Measurements from ENCODE around the gene INSL3. TPM values are rescaled to one million over a fixed set of nuclear protein-coding genes. Genes with fewer than 3 reads are reported as not detected.
A peak's percentile ranks its signal among the peaks of the same experiment; 100 is the strongest.
"Not testable (repeated sequence)": the region's sequence is repeated elsewhere in the genome, so short reads cannot be mapped to it uniquely, and the experiment has no call there.

Gene INSL3
- total RNA-seq, 1 donor from 2014 or later = not detected

DNA sequence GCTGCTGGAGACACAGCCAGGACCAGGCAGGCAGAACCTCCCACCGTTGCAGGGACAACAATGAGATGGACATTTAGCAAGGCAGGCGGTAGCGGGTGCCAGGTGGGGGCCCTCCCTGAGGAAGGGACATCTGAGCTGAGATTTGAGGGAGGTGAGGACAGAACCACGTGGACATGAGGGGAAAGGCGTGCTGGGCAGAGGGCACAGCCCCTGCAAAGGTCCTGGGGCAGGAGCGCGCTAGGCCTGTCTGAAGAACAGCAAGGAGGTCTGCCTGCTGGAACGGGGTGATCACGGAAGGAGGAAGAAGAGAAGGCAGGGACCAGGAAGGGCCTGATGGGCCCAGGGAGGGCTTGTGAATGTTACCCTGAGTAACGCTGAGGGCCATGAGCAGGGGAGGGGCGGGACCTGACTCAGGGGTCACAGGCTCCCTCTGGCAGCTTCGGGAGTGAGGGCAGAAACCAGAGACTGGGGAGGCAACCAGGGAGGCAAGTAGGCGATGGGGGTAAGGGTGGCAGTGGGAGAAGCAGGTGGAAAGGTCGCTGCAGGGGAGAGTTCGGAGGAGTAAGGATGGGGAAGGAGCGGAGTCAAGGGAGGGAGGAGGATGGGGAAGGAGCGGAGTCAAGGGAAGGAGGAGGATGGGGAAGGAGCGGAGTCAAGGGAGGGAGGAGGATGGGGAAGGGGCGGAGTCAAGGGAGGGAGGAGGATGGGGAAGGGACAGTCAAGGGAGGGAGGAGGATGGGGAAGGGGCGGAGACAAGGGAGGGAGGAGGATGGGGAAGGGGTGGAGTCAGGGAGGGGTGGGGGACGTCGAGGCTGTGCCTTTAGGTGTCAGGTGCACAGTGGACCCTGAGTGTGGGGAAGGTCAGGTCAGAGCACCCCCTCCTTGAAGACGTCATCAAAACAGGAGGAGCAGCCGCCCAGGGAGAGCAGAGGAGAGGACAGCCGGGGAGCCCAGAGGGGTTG, 42.1 kb downstream of the INSL3 start:
- H3K27me3 Mint-ChIP-seq (ENCODE audit: low read depth, unreplicated experiment) = peaks cover 23% of the 10 kb centered on the region
- no peak overlapping the region for H3K27ac Mint-ChIP-seq (ENCODE audit: unreplicated experiment)
- no peak for FAIRE-seq
- no peaks in the 10 kb centered on the region for H3K79me2 ChIP-seq (ENCODE audit: insufficient read depth, low read length)
- no peak overlapping the region for H3K4me3 ChIP-seq (ENCODE audit: insufficient read depth, low read depth, low read length)
- DNase-seq (ENCODE audit: low read depth) = peak; percentile 28
- H3K9ac ChIP-seq (ENCODE audit: low read length) = no peak overlapping the region
- H3K4me2 ChIP-seq (ENCODE audit: low read length) = peak overlapping the region; percentile 54
- no peaks in the 10 kb centered on the region for H3K36me3 ChIP-seq (ENCODE audit: insufficient read depth, low read length)
- H3K9me3 Mint-ChIP-seq (ENCODE audit: unreplicated experiment) = peaks cover 5% of the 10 kb centered on the region
- no peaks in the 10 kb centered on the region for H4K20me1 ChIP-seq (ENCODE audit: insufficient read depth, low read length)
- no peaks in the 10 kb centered on the region for H3K4me1 Mint-ChIP-seq (ENCODE audit: low read depth, unreplicated experiment)
- no peaks in the 10 kb centered on the region for H3K4me1 ChIP-seq (ENCODE audit: insufficient read depth, low read length)
- no peaks in the 10 kb centered on the region for H3K9me3 ChIP-seq (ENCODE audit: insufficient read depth, low read depth, low read length)
- H3K36me3 Mint-ChIP-seq (ENCODE audit: low read depth, unreplicated experiment) = no peaks in the 10 kb centered on the region
- peak overlapping the region; percentile 56 for H2AFZ ChIP-seq (ENCODE audit: low read depth, low read length)
- no peaks in the 10 kb centered on the region for H3K27me3 ChIP-seq (ENCODE audit: insufficient read depth, low read length)
- TF ChIP-seq, protein P1, sequence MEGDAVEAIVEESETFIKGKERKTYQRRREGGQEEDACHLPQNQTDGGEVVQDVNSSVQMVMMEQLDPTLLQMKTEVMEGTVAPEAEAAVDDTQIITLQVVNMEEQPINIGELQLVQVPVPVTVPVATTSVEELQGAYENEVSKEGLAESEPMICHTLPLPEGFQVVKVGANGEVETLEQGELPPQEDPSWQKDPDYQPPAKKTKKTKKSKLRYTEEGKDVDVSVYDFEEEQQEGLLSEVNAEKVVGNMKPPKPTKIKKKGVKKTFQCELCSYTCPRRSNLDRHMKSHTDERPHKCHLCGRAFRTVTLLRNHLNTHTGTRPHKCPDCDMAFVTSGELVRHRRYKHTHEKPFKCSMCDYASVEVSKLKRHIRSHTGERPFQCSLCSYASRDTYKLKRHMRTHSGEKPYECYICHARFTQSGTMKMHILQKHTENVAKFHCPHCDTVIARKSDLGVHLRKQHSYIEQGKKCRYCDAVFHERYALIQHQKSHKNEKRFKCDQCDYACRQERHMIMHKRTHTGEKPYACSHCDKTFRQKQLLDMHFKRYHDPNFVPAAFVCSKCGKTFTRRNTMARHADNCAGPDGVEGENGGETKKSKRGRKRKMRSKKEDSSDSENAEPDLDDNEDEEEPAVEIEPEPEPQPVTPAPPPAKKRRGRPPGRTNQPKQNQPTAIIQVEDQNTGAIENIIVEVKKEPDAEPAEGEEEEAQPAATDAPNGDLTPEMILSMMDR (IDR thresholded peaks at IDR 0.05; ENCODE audit: insufficient read depth, low read depth, low read length) = no peak
- TF ChIP-seq EZH2 (IDR thresholded peaks at IDR 0.05; ENCODE audit: insufficient read depth, low read length) = no peak
- peak overlapping the region; percentile 6 for H3K4me3 Mint-ChIP-seq (ENCODE audit: unreplicated experiment)
- no peak overlapping the region for H3K27ac ChIP-seq (ENCODE audit: low read depth, low read length)

DNA sequence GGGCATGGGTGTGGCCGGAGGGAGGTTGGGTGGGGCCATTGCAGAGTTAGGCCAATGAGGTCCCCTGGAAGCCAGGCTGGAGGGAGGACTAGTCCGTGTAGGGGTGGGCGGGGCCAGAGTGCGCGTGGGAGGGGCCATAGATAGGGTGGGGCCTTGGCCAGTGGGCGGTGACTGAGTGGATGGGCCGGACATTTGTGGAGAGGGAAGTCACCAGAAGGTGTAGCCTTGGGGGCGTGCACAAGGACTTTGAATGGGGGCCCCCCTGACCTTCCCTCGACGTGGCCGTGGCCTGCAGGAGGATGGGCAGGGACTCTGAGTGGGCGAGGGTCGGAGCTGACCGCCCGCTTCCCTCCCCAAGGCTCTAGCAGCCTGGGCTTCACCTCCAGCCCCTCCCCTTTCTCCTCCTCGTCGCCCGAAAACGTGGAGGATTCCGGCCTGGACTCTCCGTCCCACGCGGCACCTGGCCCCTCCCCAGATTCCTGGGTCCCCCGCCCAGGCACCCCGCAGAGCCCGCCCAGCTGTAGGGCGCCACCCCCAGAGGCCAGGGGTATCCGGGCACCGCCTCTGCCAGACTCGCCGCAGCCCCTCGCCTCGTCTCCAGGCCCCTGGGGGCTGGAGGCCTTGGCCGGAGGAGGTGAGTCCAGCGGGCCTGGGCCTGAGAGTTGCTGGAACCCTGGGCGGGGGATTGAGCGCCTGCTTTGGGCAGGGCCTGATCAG, 42.9 kb downstream of the INSL3 start:
- H3K27me3 ChIP-seq (ENCODE audit: insufficient read depth, low read length) = no peaks in the 10 kb centered on the region
- Mint-ChIP-seq H3K27me3 (ENCODE audit: low read depth, unreplicated experiment) (peaks cover 26% of the 10 kb centered on the region), H3K27ac (ENCODE audit: unreplicated experiment) (no peak overlapping the region), H3K36me3 (ENCODE audit: low read depth, unreplicated experiment) (no peaks in the 10 kb centered on the region), H3K4me1 (ENCODE audit: low read depth, unreplicated experiment) (no peaks in the 10 kb centered on the region), H3K4me3 (ENCODE audit: unreplicated experiment) (no peak overlapping the region), H3K9me3 (ENCODE audit: unreplicated experiment) (peaks cover 5% of the 10 kb centered on the region)
- H3K4me3 ChIP-seq (ENCODE audit: insufficient read depth, low read depth, low read length) = no peak overlapping the region
- no peaks in the 10 kb centered on the region for H3K9me3 ChIP-seq (ENCODE audit: insufficient read depth, low read depth, low read length)
- peak overlapping the region; percentile 56 for H2AFZ ChIP-seq (ENCODE audit: low read depth, low read length)
- TF ChIP-seq, protein P1 (IDR thresholded peaks at IDR 0.05; ENCODE audit: insufficient read depth, low read depth, low read length) = no peak
- TF ChIP-seq EZH2 (IDR thresholded peaks at IDR 0.05; ENCODE audit: insufficient read depth, low read length) = no peak
- H3K4me2 ChIP-seq (ENCODE audit: low read length) = peak overlapping the region; percentile 54
- no peaks in the 10 kb centered on the region for H3K36me3 ChIP-seq (ENCODE audit: insufficient read depth, low read length)
- H3K27ac ChIP-seq (ENCODE audit: low read depth, low read length) = no peak overlapping the region
- no peak for DNase-seq (ENCODE audit: low read depth)
- no peak overlapping the region for H3K9ac ChIP-seq (ENCODE audit: low read length)
- no peak for FAIRE-seq
- no peaks in the 10 kb centered on the region for H3K79me2 ChIP-seq (ENCODE audit: insufficient read depth, low read length)
- no peaks in the 10 kb centered on the region for H4K20me1 ChIP-seq (ENCODE audit: insufficient read depth, low read length)
- H3K4me1 ChIP-seq (ENCODE audit: insufficient read depth, low read length) = no peaks in the 10 kb centered on the region

DNA sequence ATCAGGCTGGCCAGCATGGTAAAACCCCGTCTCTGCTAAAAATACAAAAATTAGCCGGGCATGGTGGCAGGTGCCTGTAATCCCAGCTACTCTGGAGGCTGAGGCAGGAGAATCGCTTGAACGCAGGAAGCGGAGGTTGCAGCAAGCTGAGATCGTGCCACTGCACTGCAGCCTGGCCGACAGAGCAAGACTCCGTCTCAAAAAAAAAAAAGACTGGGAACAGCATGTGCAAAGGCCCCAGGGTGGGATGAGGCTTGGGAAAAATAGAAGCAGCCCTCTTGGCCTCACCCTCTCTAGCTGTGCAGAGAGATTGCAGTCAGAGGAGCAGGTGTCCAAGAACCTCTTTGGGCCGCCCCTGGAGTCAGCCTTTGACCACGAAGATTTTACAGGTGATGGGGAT, 43.5 kb downstream of the INSL3 start:
- not testable (repeated sequence) for H3K36me3 Mint-ChIP-seq (ENCODE audit: low read depth, unreplicated experiment); H3K36me3 ChIP-seq (ENCODE audit: insufficient read depth, low read length); DNase-seq (ENCODE audit: low read depth); H3K27ac Mint-ChIP-seq (ENCODE audit: unreplicated experiment); H4K20me1 ChIP-seq (ENCODE audit: insufficient read depth, low read length); H3K27me3 ChIP-seq (ENCODE audit: insufficient read depth, low read length); H3K9ac ChIP-seq (ENCODE audit: low read length); FAIRE-seq; H3K4me3 Mint-ChIP-seq (ENCODE audit: unreplicated experiment); H3K4me2 ChIP-seq (ENCODE audit: low read length); H3K9me3 Mint-ChIP-seq (ENCODE audit: unreplicated experiment); H2AFZ ChIP-seq (ENCODE audit: low read depth, low read length); H3K4me1 Mint-ChIP-seq (ENCODE audit: low read depth, unreplicated experiment); H3K27ac ChIP-seq (ENCODE audit: low read depth, low read length); H3K79me2 ChIP-seq (ENCODE audit: insufficient read depth, low read length); H3K4me1 ChIP-seq (ENCODE audit: insufficient read depth, low read length); H3K4me3 ChIP-seq (ENCODE audit: insufficient read depth, low read depth, low read length); H3K9me3 ChIP-seq (ENCODE audit: insufficient read depth, low read depth, low read length)
- H3K27me3 Mint-ChIP-seq (ENCODE audit: low read depth, unreplicated experiment) = peaks cover 27% of the 10 kb centered on the region

Measured in astrocyte (in vitro differentiated cells and primary cell).